Endothelial cell of umbilical vein (primary cell): ENCODE results near the gene POU3F1. TPM values are rescaled to one million over a fixed set of nuclear protein-coding genes. Genes with fewer than 3 reads are reported as not detected.

ENCODE experiments used
- BruUV-seq: library from RNA; stranded (reverse); fragments of 400-500 nt; replicated peaks from 2 replicates; lab custom pipeline; 2021; lab: Mats Ljungman, UMichigan
- CTCF ChIA-PET: fragments of 300-600, 350-600 bp; sonication (Branson Sonifier 250); formaldehyde crosslinking; loops from one replicate; lab custom pipeline; 2021; ENCODE audit warnings: antibody characterized with exemption, inconsistent platforms; lab: Charles Lee
- POLR2A ChIA-PET: fragments of 300-600, 350-600 bp; sonication (Branson Sonifier 250); formaldehyde crosslinking; loops from one replicate; lab custom pipeline; 2021; ENCODE audit warnings: antibody characterized with exemption, inconsistent platforms; lab: Charles Lee
- DNase-seq: peaks from one replicate; pipeline ENCODE4 v3.0.0-alpha.2; 2011; ENCODE audit warnings: low read depth, low spot score
- FAIRE-seq: peaks from 2 replicates; lab custom pipeline; 2011; peaks lifted over from hg19 to GRCh38; lab: Jason Lieb, UNC
- H2AFZ ChIP-seq: 2 replicates; pipeline ENCODE4 v1.6.0; 2012; ENCODE audit warnings: low read depth, low read length, control low read depth, inconsistent platforms
- H3K27ac ChIP-seq: 2 replicates; pipeline ENCODE4 v1.5.1; 2011; ENCODE audit warnings: low read depth, mild to moderate bottlenecking, control low read depth, low read length, moderate library complexity; ENCODE audit not compliant: insufficient read depth
- H3K27me3 ChIP-seq, 2 experiments: 2 replicates each; pipeline versions ENCODE4 v1.6.0 to v1.6.1; 2011; ENCODE audit warnings: low read length in 2 of 2, mixed read lengths in 1 of 2; ENCODE audit not compliant: control insufficient read depth in 2 of 2, insufficient read depth in 2 of 2
- H3K36me3 ChIP-seq, 2 experiments: 2 replicates in 1 of 2; 3 replicates in 1 of 2; pipeline ENCODE4 v1.5.1; 2011; ENCODE audit warnings: low read length in 2 of 2, mild to moderate bottlenecking in 1 of 2, moderate library complexity in 1 of 2; ENCODE audit not compliant: control insufficient read depth in 2 of 2, insufficient read depth in 2 of 2; ENCODE audit errors: extremely low read depth in 1 of 2
- H3K4me1 ChIP-seq: 3 replicates; pipeline ENCODE4 v1.5.1; 2011; ENCODE audit warnings: mild to moderate bottlenecking, low read length; ENCODE audit not compliant: control insufficient read depth, insufficient read depth; ENCODE audit errors: extremely low read depth
- H3K4me2 ChIP-seq: 2 replicates; pipeline ENCODE4 v1.6.1; 2011; ENCODE audit warnings: low read length, control low read depth, mixed read lengths; ENCODE audit not compliant: insufficient read depth
- H3K4me3 ChIP-seq, 3 experiments: fragments of 200-600 bp in 1 of 3; sonication (generic), shearing (Covaris generic) in 1 of 3; replicated peaks in 1 of 3; 2 replicates each; pipeline ENCODE4 v1.5.1; 2011 to 2016; ENCODE audit warnings: control low read depth in 3 of 3, low read length in 3 of 3, mild to moderate bottlenecking in 2 of 3, inconsistent platforms in 1 of 3, low read depth in 1 of 3, moderate library complexity in 1 of 3; ENCODE audit not compliant: insufficient read depth in 1 of 3
- H3K79me2 ChIP-seq: 2 replicates; pipeline ENCODE4 v1.6.0; 2012; ENCODE audit warnings: low read length, inconsistent platforms; ENCODE audit not compliant: control insufficient read depth, insufficient read depth
- H3K9ac ChIP-seq: replicated peaks from 2 replicates; pipeline ENCODE3; 2011; ENCODE audit warnings: low read length, control low read depth; ENCODE audit not compliant: insufficient read depth; ENCODE audit errors: extremely low read depth
- H3K9me1 ChIP-seq: replicated peaks from 3 replicates; pipeline ENCODE4 v1.6.0; 2011; ENCODE audit warnings: mild to moderate bottlenecking, low read length; ENCODE audit not compliant: control insufficient read depth, insufficient read depth; ENCODE audit errors: extremely low read depth
- H3K9me3 ChIP-seq: replicated peaks from 2 replicates; pipeline ENCODE4 v1.5.1; 2012; ENCODE audit warnings: low read length, inconsistent platforms; ENCODE audit not compliant: control insufficient read depth, insufficient read depth
- H4K20me1 ChIP-seq: replicated peaks from 2 replicates; pipeline ENCODE3; 2011; ENCODE audit warnings: mild to moderate bottlenecking, low read length; ENCODE audit not compliant: control insufficient read depth, insufficient read depth; ENCODE audit errors: extremely low read depth
- EZH2 ChIP-seq: IDR thresholded peaks from 2 replicates; pipeline ENCODE4 v1.6.1; 2012; ENCODE audit warnings: borderline replicate concordance, low read depth, mild to moderate bottlenecking, moderate library complexity, low read length, inconsistent platforms; ENCODE audit not compliant: severe bottlenecking
- FOS ChIP-seq: IDR thresholded peaks from 2 replicates; pipeline ENCODE4 v1.6.1; 2011; ENCODE audit warnings: mild to moderate bottlenecking, low read length, moderate library complexity, borderline replicate concordance; ENCODE audit not compliant: insufficient read depth
- GATA2 ChIP-seq: IDR thresholded peaks from 2 replicates; pipeline ENCODE4 v1.7.0; 2011; ENCODE audit warnings: low read depth, mild to moderate bottlenecking, moderate library complexity, mixed read lengths, low read length; ENCODE audit not compliant: insufficient read length, insufficient read depth
- JUN ChIP-seq: IDR thresholded peaks from 2 replicates; pipeline ENCODE4 v1.6.1; 2011; ENCODE audit warnings: borderline replicate concordance, low read depth; ENCODE audit not compliant: insufficient read length, insufficient read depth
- MYC ChIP-seq: IDR thresholded peaks from one replicate; pipeline ENCODE4 v1.6.1; 2011; ENCODE audit warnings: mild to moderate bottlenecking, low read depth, low read length
- POLR2A ChIP-seq: IDR thresholded peaks from 2 replicates; pipeline ENCODE4 v1.6.1; 2012; ENCODE audit warnings: low read depth, mild to moderate bottlenecking, control low read depth, low read length
- POLR2AphosphoS5 ChIP-seq: IDR thresholded peaks from 2 replicates; pipeline ENCODE4 v1.6.1; 2012; ENCODE audit warnings: low read depth, mild to moderate bottlenecking, control low read depth, low read length, moderate library complexity; ENCODE audit not compliant: insufficient read depth
- dilution Hi-C: fragments of 300-500 bp; cut with MboI; formaldehyde crosslinking; loops from one replicate; pipeline ENCODE4 v1.15.0; 2019; ENCODE audit warnings: low sequenced_read_pairs; ENCODE audit not compliant: extremely low pct_ligation_motif_present
- intact Hi-C: fragments of 100-400 bp; cut with micrococcal nuclease; formaldehyde crosslinking; loops from one replicate; pipeline ENCODE4 v1.10.0; 2022
- polyA plus RNA-seq, 4 experiments: library from polyadenylated mRNA; depleted of rRNA in 3 of 4; stranded (reverse) in 3 of 4; unstranded in 1 of 4; fragments of >200 nt; gene quantifications; 2 replicates each; pipeline versions ENCODE4 v1.2.1 to v1.2.3, GENCODE V29; 2011 to 2012; ENCODE audit warnings: missing spikeins in 1 of 4
- total RNA-seq: library from RNA; stranded (reverse); gene quantifications from 2 replicates; pipeline ENCODE4 v1.2.3, GENCODE V29; 2021
- TF ChIP-seq, protein P1 (sequence below): IDR thresholded peaks from 2 replicates; pipeline ENCODE4 v1.6.1; 2011; ENCODE audit not compliant: insufficient read depth, insufficient read length
- TF ChIP-seq, protein P2 (sequence below), 2 donors: IDR thresholded peaks; 1 replicate in 1 of 2; 2 replicates in 1 of 2; pipeline ENCODE4 v1.5.1; 2011; ENCODE audit warnings: low read length in 2 of 2, mild to moderate bottlenecking in 2 of 2, moderate library complexity in 2 of 2, control low read depth in 1 of 2, inconsistent platforms in 1 of 2, low read depth in 1 of 2; ENCODE audit not compliant: insufficient read depth in 1 of 2; ENCODE audit errors: extremely low read depth in 1 of 2

Gene POU3F1
- total and polyA plus RNA-seq, 2 donors (not counting 3 experiments of a cell fraction or from before 2014, with no cell fraction given): not detected

DNA sequence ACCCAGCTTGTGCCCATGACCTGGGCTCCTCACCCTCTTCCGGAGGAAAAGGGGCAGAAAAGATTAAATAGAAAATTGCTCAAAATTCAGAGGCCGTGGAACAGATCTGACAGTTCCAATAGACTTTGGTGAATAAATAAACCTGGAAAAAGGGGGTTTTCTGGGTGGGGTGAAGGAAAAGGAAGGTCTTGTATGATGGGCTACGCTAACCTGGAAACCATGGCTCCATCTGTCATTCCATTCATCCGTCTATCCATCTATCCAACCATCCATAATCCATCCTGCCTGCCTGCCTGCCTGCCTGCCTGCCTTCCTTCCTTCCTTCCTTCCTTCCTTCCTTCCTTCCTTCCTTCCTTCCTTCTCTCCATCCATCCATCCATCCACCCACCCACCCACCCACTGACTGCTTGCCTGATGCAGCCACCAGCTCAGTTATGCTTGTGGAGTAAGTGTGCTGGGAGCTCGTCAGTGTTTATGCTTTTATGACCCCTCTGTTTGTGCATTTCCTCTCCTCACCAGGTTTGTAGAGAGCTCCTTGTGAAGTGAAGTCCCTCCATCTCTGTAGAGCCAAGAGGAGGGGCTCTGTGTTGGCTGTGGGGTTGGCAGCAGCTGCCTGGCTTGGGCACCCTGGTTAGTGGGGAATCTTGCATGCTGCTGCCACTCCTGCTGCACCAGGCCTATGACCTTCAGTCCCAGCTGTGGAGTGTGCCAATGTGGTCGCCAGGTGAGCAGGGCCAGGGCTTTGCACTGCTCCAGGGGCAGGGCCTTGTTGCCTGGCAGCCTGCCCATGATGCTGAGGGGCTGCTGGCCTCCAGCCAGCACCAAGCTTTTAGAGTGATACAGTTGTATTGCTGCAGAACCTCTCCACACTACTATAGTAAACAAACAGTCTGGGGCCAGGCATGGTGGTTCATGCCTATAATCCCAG, 16.0 kb upstream of the POU3F1 start:
- intact Hi-C loops: no loop called here
- no peaks in the 10 kb centered on the region for H3K79me2 ChIP-seq
- DNase-seq (no peak), FAIRE-seq (no peak)
- TF ChIP-seq JUN (no peak), FOS (no peak), GATA2 (no peak), POLR2AphosphoS5 (no peak), EZH2 (no peak), POLR2A (no peak), MYC (no peak)
- TF ChIP-seq, protein P1, sequence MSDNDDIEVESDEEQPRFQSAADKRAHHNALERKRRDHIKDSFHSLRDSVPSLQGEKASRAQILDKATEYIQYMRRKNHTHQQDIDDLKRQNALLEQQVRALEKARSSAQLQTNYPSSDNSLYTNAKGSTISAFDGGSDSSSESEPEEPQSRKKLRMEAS: no peak
- TF ChIP-seq, protein P2, sequence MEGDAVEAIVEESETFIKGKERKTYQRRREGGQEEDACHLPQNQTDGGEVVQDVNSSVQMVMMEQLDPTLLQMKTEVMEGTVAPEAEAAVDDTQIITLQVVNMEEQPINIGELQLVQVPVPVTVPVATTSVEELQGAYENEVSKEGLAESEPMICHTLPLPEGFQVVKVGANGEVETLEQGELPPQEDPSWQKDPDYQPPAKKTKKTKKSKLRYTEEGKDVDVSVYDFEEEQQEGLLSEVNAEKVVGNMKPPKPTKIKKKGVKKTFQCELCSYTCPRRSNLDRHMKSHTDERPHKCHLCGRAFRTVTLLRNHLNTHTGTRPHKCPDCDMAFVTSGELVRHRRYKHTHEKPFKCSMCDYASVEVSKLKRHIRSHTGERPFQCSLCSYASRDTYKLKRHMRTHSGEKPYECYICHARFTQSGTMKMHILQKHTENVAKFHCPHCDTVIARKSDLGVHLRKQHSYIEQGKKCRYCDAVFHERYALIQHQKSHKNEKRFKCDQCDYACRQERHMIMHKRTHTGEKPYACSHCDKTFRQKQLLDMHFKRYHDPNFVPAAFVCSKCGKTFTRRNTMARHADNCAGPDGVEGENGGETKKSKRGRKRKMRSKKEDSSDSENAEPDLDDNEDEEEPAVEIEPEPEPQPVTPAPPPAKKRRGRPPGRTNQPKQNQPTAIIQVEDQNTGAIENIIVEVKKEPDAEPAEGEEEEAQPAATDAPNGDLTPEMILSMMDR (IDR thresholded peaks at IDR 0.05; ENCODE audit: extremely low read depth in 1 of 2, insufficient read depth in 1 of 2, low read depth in 1 of 2, low read length in 2 of 2): no peak
- POLR2A ChIA-PET: no interaction called here
- no peak overlapping the region for H3K27ac ChIP-seq
- no TSS peak for BruUV-seq
- H3K4me2 ChIP-seq: no peak overlapping the region
- H3K9me1 ChIP-seq: no peaks in the 10 kb centered on the region
- dilution Hi-C loops: no loop called here
- no peaks in the 10 kb centered on the region for H3K36me3 ChIP-seq
- no peaks in the 10 kb centered on the region for H3K4me1 ChIP-seq
- no peak overlapping the region for H3K4me3 ChIP-seq
- H4K20me1 ChIP-seq: no peaks in the 10 kb centered on the region
- H2AFZ ChIP-seq: no peak overlapping the region
- peaks cover 3% of the 10 kb centered on the region in 2 experiments for H3K27me3 ChIP-seq
- H3K9me3 ChIP-seq: no peaks in the 10 kb centered on the region
- CTCF ChIA-PET: interaction anchor here (1.3 to 1.7 kb wide), 2 partner anchors 9 to 15 kb away, joined by 3 to 10 read pairs; no protein-coding TSS in a partner anchor
- no peak overlapping the region for H3K9ac ChIP-seq
